GM08714 (cell line): Measurements from ENCODE around the gene PKN1.

Source experiments
- H3K4me3 ChIP-seq: fragments of 200-500 bp; sonication (Bioruptor generic); 2 replicates; pipeline ENCODE4 v1.5.1; 2014; ENCODE audit warnings: mild to moderate bottlenecking, low read length, inconsistent platforms
- ZNF274 ChIP-seq: IDR thresholded peaks from 2 replicates; pipeline ENCODE4 v1.6.1; 2012; ENCODE audit warnings: mild to moderate bottlenecking, low read depth, low read length

The PKN1 gene

GRCh38 chr19:14473978-14474578, 41.0 kb downstream of the PKN1 start:
- TF ChIP-seq ZNF274, result no peak

GRCh38 chr19:14474827-14475226, 41.7 kb downstream of the PKN1 start:
- no peak for TF ChIP-seq ZNF274
- H3K4me3 ChIP-seq, result no peak overlapping the region

More at GRCh38 chr19:14473978-14474578, 41.0 kb downstream of the PKN1 start:
- H3K4me3 ChIP-seq, result no peak overlapping the region

- no peak within 1 kb of the TSS for H3K4me3 ChIP-seq
Measured at GRCh38 chr19:14475251-14476073, 42.4 kb downstream of the PKN1 start, which contains the start of gene PTGER1. Gene PTGER1 (minus strand): TSS chr19:14475354. CDS start chr19:14474320, 1,034 bp downstream.

GRCh38 chr19:14476327-14476672, 43.2 kb downstream of the PKN1 start:
- H3K4me3 ChIP-seq, result no peak overlapping the region
- no peak for TF ChIP-seq ZNF274

More at GRCh38 chr19:14475251-14476073, 42.4 kb downstream of the PKN1 start, which contains the start of gene PTGER1:
- TF ChIP-seq ZNF274, result no peak

- no peak for TF ChIP-seq ZNF274
- H3K4me3 ChIP-seq, result no peak overlapping the region
Measured at GRCh38 chr19:14476673-14477401, 43.7 kb downstream of the PKN1 start.

- TF ChIP-seq ZNF274, result no peak
- H3K4me3 ChIP-seq, result no peak overlapping the region
Measured at GRCh38 chr19:14477418-14478112, 44.5 kb downstream of the PKN1 start.

- TF ChIP-seq ZNF274, result no peak
Measured at GRCh38 chr19:14478113-14478545, 45.0 kb downstream of the PKN1 start.

GRCh38 chr19:14479309-14479974, 46.3 kb downstream of the PKN1 start:
- TF ChIP-seq ZNF274, result no peak

More at GRCh38 chr19:14478113-14478545, 45.0 kb downstream of the PKN1 start:
- H3K4me3 ChIP-seq, result no peak overlapping the region

GRCh38 chr19:14479975-14480699, 47.0 kb downstream of the PKN1 start:
- no peak for TF ChIP-seq ZNF274
- no peak overlapping the region for H3K4me3 ChIP-seq

More at GRCh38 chr19:14479309-14479974, 46.3 kb downstream of the PKN1 start:
- no peak overlapping the region for H3K4me3 ChIP-seq

GRCh38 chr19:14480700-14481079, 47.6 kb downstream of the PKN1 start:
- no peak overlapping the region for H3K4me3 ChIP-seq

GRCh38 chr19:14482172-14482941, 49.3 kb downstream of the PKN1 start:
- no peak overlapping the region for H3K4me3 ChIP-seq
- no peak for TF ChIP-seq ZNF274

More at GRCh38 chr19:14480700-14481079, 47.6 kb downstream of the PKN1 start:
- TF ChIP-seq ZNF274, result no peak
